HepG2 (cell line): ENCODE results near the gene UAP1L1. TPM values are rescaled to one million over a fixed set of nuclear protein-coding genes. Genes with fewer than 3 reads are reported as not detected.

ENCODE experiments used
- AHDC1 ChIP-seq: sonication (generic); formaldehyde crosslinking; IDR thresholded peaks from 2 replicates; pipeline ENCODE4 v1.5.1; 2020; ENCODE audit warnings: mild to moderate bottlenecking, missing genetic modification reagents, borderline replicate concordance
- E2F1 ChIP-seq: sonication (generic); formaldehyde crosslinking; IDR thresholded peaks from 2 replicates; pipeline ENCODE4 v1.5.0; 2020; ENCODE audit warnings: missing genetic modification reagents
- FLYWCH1 ChIP-seq: sonication (generic); formaldehyde crosslinking; IDR thresholded peaks from 2 replicates; pipeline ENCODE4 v1.8.1; 2023; ENCODE audit warnings: mild to moderate bottlenecking, missing genetic modification reagents
- GTF2F1 ChIP-seq: fragments of 150-350 bp; IDR thresholded peaks from 2 replicates; pipeline ENCODE4 v1.6.1; 2014; ENCODE audit warnings: low read length
- HNF1B ChIP-seq: sonication (generic); formaldehyde crosslinking; IDR thresholded peaks from 2 replicates; pipeline ENCODE4 v1.5.1; 2020; ENCODE audit warnings: mild to moderate bottlenecking, moderate library complexity, missing genetic modification reagents
- IKZF5 ChIP-seq: IDR thresholded peaks from 2 replicates; pipeline ENCODE4 v1.6.1; 2018; ENCODE audit warnings: missing genetic modification reagents, mild to moderate bottlenecking, missing compliant biosample characterization
- KDM5B ChIP-seq: sonication (generic); formaldehyde crosslinking; IDR thresholded peaks from 2 replicates; pipeline ENCODE4 v1.4.0; 2020; ENCODE audit warnings: missing genetic modification reagents, mild to moderate bottlenecking, borderline replicate concordance
- KLF12 ChIP-seq: sonication (generic); formaldehyde crosslinking; IDR thresholded peaks from 2 replicates; pipeline ENCODE4 v1.4.0; 2020; ENCODE audit warnings: missing genetic modification reagents, borderline replicate concordance
- PHF21A ChIP-seq: sonication (generic); formaldehyde crosslinking; IDR thresholded peaks from 2 replicates; pipeline ENCODE4 v1.5.0; 2020; ENCODE audit warnings: mild to moderate bottlenecking, missing genetic modification reagents
- PLRG1 ChIP-seq: fragments of 450-650 bp; conservative IDR thresholded peaks from 2 replicates; pipeline ENCODE4 v1.6.1; 2016
- PRDM10 ChIP-seq: sonication (generic); formaldehyde crosslinking; IDR thresholded peaks from 2 replicates; pipeline ENCODE4 v1.4.0; 2020; ENCODE audit warnings: low read depth, missing genetic modification reagents
- ZMAT5 ChIP-seq: sonication (generic); formaldehyde crosslinking; IDR thresholded peaks from 2 replicates; pipeline ENCODE4 v1.5.0; 2020; ENCODE audit warnings: mild to moderate bottlenecking, low read depth, missing genetic modification reagents, borderline replicate concordance
- ZNF549 ChIP-seq: sonication (generic); formaldehyde crosslinking; IDR thresholded peaks from 2 replicates; pipeline ENCODE4 v1.5.0; 2020; ENCODE audit warnings: missing genetic modification reagents
- ZNF761 ChIP-seq: sonication (generic); formaldehyde crosslinking; conservative IDR thresholded peaks from 2 replicates; pipeline ENCODE4 v1.4.0; 2020; ENCODE audit warnings: mild to moderate bottlenecking, missing genetic modification reagents
- polyA plus RNA-seq, 8 experiments: library from polyadenylated mRNA; depleted of rRNA in 3 of 8; stranded (reverse) in 7 of 8; unstranded in 1 of 8; fragments of >200 nt; fragmentation: Illumina TruSeq in 4 of 8; extraction: Trizol in 4 of 8; gene quantifications; 2 replicates each; pipeline versions ENCODE4 v1.2.1 to v1.2.3, GENCODE V29; 2011 to 2016; ENCODE audit warnings: low read depth in 4 of 8, missing spikeins in 1 of 8, mixed read lengths in 1 of 8; ENCODE audit not compliant: insufficient read depth in 1 of 8
- total RNA-seq, 5 experiments: library from RNA; depleted of rRNA; stranded (reverse); fragments of >200 nt; fragmentation: Illumina TruSeq; extraction: Trizol; gene quantifications; 2 replicates each; pipeline ENCODE4 v1.2.3, GENCODE V29; 2016; ENCODE audit warnings: low read depth in 1 of 5

UAP1L1 gene
- total and polyA plus RNA-seq, 2 of the 13 experiments (the other 11 are each of a cell fraction or from before 2014, with no cell fraction given): 5.4 to 6.4 TPM

GRCh38 chr9:137110911-137111787, 33.8 kb downstream of the UAP1L1 start (continued):
- TF ChIP-seq E2F1 (no peak), HNF1B (no peak), PHF21A (CRISPR knock-in tag) (peak; percentile 65; the same call in 1 of the 2 replicates), GTF2F1 (no peak), KDM5B (CRISPR knock-in tag) (no peak), ZNF761 (CRISPR knock-in tag) (no peak), FLYWCH1 (CRISPR knock-in tag) (no peak), AHDC1 (no peak), IKZF5 (CRISPR knock-in tag) (no peak), ZMAT5 (no peak), PRDM10 (CRISPR knock-in tag) (no peak), KLF12 (CRISPR knock-in tag) (no peak), PLRG1 (no peak), ZNF549 (CRISPR knock-in tag) (no peak)
